Nephron (organoid): ENCODE data around the gene ACSL6.

Experiments used
- H3K27ac Mint-ChIP-seq, 3 experiments: 2 replicates each; pipeline ENCODE4 v1.8.0; 2020; ENCODE audit warnings: mixed read lengths in 3 of 3, mild to moderate bottlenecking in 2 of 3, moderate library complexity in 1 of 3
- H3K27me3 Mint-ChIP-seq: 2 replicates; pipeline ENCODE4 v1.8.0; 2021; ENCODE audit warnings: low read depth, mild to moderate bottlenecking, moderate library complexity, mixed read lengths
- H3K36me3 Mint-ChIP-seq: 2 replicates; pipeline ENCODE4 v1.8.0; 2020; ENCODE audit warnings: low read depth, mixed read lengths
- H3K4me1 Mint-ChIP-seq: 2 replicates; pipeline ENCODE4 v1.8.0; 2020; ENCODE audit warnings: mixed read lengths
- H3K4me3 Mint-ChIP-seq, 3 experiments: 2 replicates each; pipeline ENCODE4 v1.8.0; 2020; ENCODE audit warnings: mild to moderate bottlenecking in 3 of 3, mixed read lengths in 3 of 3, moderate library complexity in 2 of 3
- H3K9me3 Mint-ChIP-seq: 2 replicates; pipeline ENCODE4 v1.8.0; 2020; ENCODE audit warnings: mixed read lengths
- CTCF ChIP-seq, 3 experiments: fragments of 200-600 bp; sonication (generic); IDR thresholded peaks; one replicate each; pipeline ENCODE4 v1.5.0; 2021; ENCODE audit warnings: antibody characterized with exemption in 3 of 3; ENCODE audit not compliant: unreplicated experiment in 3 of 3

Gene ACSL6

GRCh38 chr5:132020568-132021339 is 9.3 kb upstream of the ACSL6 start:
- no peak for TF ChIP-seq CTCF (IDR thresholded peaks at IDR 0.05; ENCODE audit: unreplicated experiment in 3 of 3)
- H3K36me3 Mint-ChIP-seq = no peaks in the 10 kb centered on the region
- H3K27ac Mint-ChIP-seq = no peak overlapping the region
- no peaks in the 10 kb centered on the region for H3K9me3 Mint-ChIP-seq
- H3K4me1 Mint-ChIP-seq = no peaks in the 10 kb centered on the region
- no peak overlapping the region for H3K4me3 Mint-ChIP-seq
- H3K27me3 Mint-ChIP-seq = peaks cover 26% of the 10 kb centered on the region

GRCh38 chr5:132019857-132020555 is 8.5 kb upstream of the ACSL6 start:
- Mint-ChIP-seq H3K27me3 (peaks cover 32% of the 10 kb centered on the region), H3K36me3 (no peaks in the 10 kb centered on the region), H3K4me1 (no peaks in the 10 kb centered on the region), H3K27ac (no peak overlapping the region), H3K4me3 (no peak overlapping the region), H3K9me3 (no peaks in the 10 kb centered on the region)
- no peak for TF ChIP-seq CTCF (IDR thresholded peaks at IDR 0.05; ENCODE audit: unreplicated experiment in 3 of 3)

GRCh38 chr5:132019337-132019736 is 7.9 kb upstream of the ACSL6 start:
- H3K9me3 Mint-ChIP-seq = no peaks in the 10 kb centered on the region
- H3K4me1 Mint-ChIP-seq = no peaks in the 10 kb centered on the region
- H3K27me3 Mint-ChIP-seq = peaks cover 37% of the 10 kb centered on the region
- no peak overlapping the region for H3K27ac Mint-ChIP-seq
- TF ChIP-seq CTCF (IDR thresholded peaks at IDR 0.05; ENCODE audit: unreplicated experiment in 3 of 3) = no peak
- H3K4me3 Mint-ChIP-seq = no peak overlapping the region
- no peaks in the 10 kb centered on the region for H3K36me3 Mint-ChIP-seq

- Mint-ChIP-seq H3K27ac (no peak overlapping the region), H3K9me3 (no peaks in the 10 kb centered on the region), H3K4me3 (no peak overlapping the region), H3K27me3 (peaks cover 46% of the 10 kb centered on the region), H3K36me3 (no peaks in the 10 kb centered on the region), H3K4me1 (no peaks in the 10 kb centered on the region)
- TF ChIP-seq CTCF (IDR thresholded peaks at IDR 0.05; ENCODE audit: unreplicated experiment in 3 of 3) = no peak
These were observed 6.5 kb upstream of the ACSL6 start for GRCh38 chr5:132017738-132018625.

- no peaks in the 10 kb centered on the region for H3K36me3 Mint-ChIP-seq
- H3K4me1 Mint-ChIP-seq = no peaks in the 10 kb centered on the region
- H3K4me3 Mint-ChIP-seq = no peak overlapping the region
- H3K27me3 Mint-ChIP-seq = peaks cover 53% of the 10 kb centered on the region
- no peak overlapping the region for H3K27ac Mint-ChIP-seq
- no peaks in the 10 kb centered on the region for H3K9me3 Mint-ChIP-seq
- no peak for TF ChIP-seq CTCF (IDR thresholded peaks at IDR 0.05; ENCODE audit: unreplicated experiment in 3 of 3)
These were observed 5.9 kb upstream of the ACSL6 start for GRCh38 chr5:132017316-132017715.
